ENCODE measurements around the gene ZP1. TPM values are rescaled to one million over a fixed set of nuclear protein-coding genes. Genes with fewer than 3 reads are reported as not detected.

ZP1 gene
- total and polyA plus RNA-seq, 2 of the 8 experiments (the other 6 are each of a cell fraction or from before 2014, with no cell fraction given) = not detected

DNA sequence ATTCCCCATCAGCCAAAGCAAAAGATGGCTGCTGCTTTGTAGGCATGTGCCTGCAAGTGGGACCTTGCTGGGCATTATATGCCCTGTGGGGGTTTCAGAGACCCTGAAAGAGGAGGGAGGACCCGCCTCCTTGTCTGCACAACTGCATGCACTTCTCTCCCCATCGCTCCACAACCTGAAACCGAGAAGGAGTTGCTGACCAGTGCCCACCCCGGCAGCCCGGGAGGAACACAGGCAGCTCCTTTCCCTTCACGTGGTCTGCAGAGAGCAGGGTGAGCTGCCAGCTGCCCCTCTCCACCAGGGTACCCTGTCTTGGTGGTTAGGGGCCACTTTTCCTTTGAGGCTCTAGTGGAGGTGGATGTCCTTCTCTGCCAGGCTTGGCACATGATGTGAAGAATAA, 55.6 kb downstream of the ZP1 start:
- H3K23ac ChIP-seq (ENCODE audit: insufficient read length) = no peak overlapping the region
- H4K20me1 ChIP-seq (replicated peaks in 1 of 2; ENCODE audit: control insufficient read depth in 1 of 2, insufficient read depth in 2 of 2, low read length in 2 of 2) = peaks cover 9 to 16% of the 10 kb centered on the region in 2 experiments
- no peak overlapping the region for H2BK20ac ChIP-seq (ENCODE audit: low read length)
- peaks cover 5 to 14% (median 5%) of the 10 kb centered on the region in 4 experiments; a peak in 6 of 7 replicates for H3K4me1 ChIP-seq (replicated peaks in 1 of 4; ENCODE audit: control insufficient read depth in 3 of 4, insufficient read depth in 4 of 4, low read length in 3 of 4)
- no peak overlapping the region for H3K4ac ChIP-seq (replicated peaks; ENCODE audit: insufficient read length, low read depth, low read length)
- H2BK5ac ChIP-seq (ENCODE audit: low read depth, low read length) = no peak overlapping the region
- H2BK120ac ChIP-seq (replicated peaks; ENCODE audit: low read depth, low read length) = no peak overlapping the region
- H4K8ac ChIP-seq (ENCODE audit: extremely low read depth, insufficient read depth, low read length) = no peak overlapping the region
- no peaks in the 10 kb centered on the region for H3K9me3 ChIP-seq (ENCODE audit: insufficient read depth in 2 of 2, low read depth in 1 of 2, low read length in 1 of 2)
- H2BK12ac ChIP-seq (ENCODE audit: low read depth, low read length) = no peak overlapping the region
- no peak overlapping the region for H3K18ac ChIP-seq (ENCODE audit: extremely low read depth, low read length)
- H3K9ac ChIP-seq (replicated peaks in 1 of 4; ENCODE audit: extremely low read depth in 1 of 4, low read depth in 3 of 4, low read length in 3 of 4) = no peak overlapping the region
- DNase-seq (ENCODE audit: low read depth in 1 of 2, low spot score in 2 of 2) (no peak), FAIRE-seq (no peak)
- 56% methylated on average over 6 of the region's 6 CpGs; no CpG with 5 or more reads in 1 of the 2 experiments for WGBS, 2 experiments (ENCODE audit: extremely low coverage in 1 of 2, insufficient coverage in 1 of 2, insufficient read length in 1 of 2, insufficient replicate concordance in 2 of 2, low coverage in 1 of 2, low lambda C conversion rate in 2 of 2, missing lambda C conversion rate in 1 of 2)
- no peak overlapping the region for H3K4me2 ChIP-seq (ENCODE audit: insufficient read depth in 1 of 2, low read depth in 2 of 2, low read length in 2 of 2)
- H3K56ac ChIP-seq (replicated peaks; ENCODE audit: insufficient read length, low read depth, low read length) = no peak overlapping the region
- H3K79me1 ChIP-seq (ENCODE audit: low read depth, low read length) = peaks cover 11% of the 10 kb centered on the region
- ChIA-PET CTCF (ENCODE audit: partially characterized antibody) (interaction anchor here (1.2 to 1.7 kb wide), 3 partner anchors 10 to 23 kb away, joined by 4 to 7 read pairs (median 4); no protein-coding TSS in a partner anchor), POLR2A (ENCODE audit: partially characterized antibody) (interaction anchor here (5.7 kb wide), 1 partner anchor 9 kb away, joined by 26 read pairs; the partner anchor contains the start of gene TMEM109)
- H3K23me2 ChIP-seq (ENCODE audit: low read depth, low read length) = peaks cover 11% of the 10 kb centered on the region; the same call in 1 of the 2 replicates
- peaks cover 0 to 8% of the 10 kb centered on the region in 2 experiments; a peak in 1 of 4 replicates for H3K79me2 ChIP-seq (ENCODE audit: control insufficient read depth in 1 of 2, insufficient read depth in 2 of 2, low read length in 2 of 2)
- no peak overlapping the region for H2BK15ac ChIP-seq (ENCODE audit: low read length)
- H3K14ac ChIP-seq (ENCODE audit: insufficient read length) = no peak overlapping the region
- no peak overlapping the region for H2AK5ac ChIP-seq (ENCODE audit: low read depth, low read length)
- H4K5ac ChIP-seq (ENCODE audit: insufficient read length, low read depth, low read length) = no peak overlapping the region
- H4K91ac ChIP-seq (replicated peaks; ENCODE audit: insufficient read length, low read length) = no peak overlapping the region
- H3K4me3 ChIP-seq (ENCODE audit: extremely low read depth in 1 of 4, insufficient read depth in 2 of 4, low read depth in 3 of 4, low read length in 4 of 4) = no peak overlapping the region
- no peak overlapping the region for H3K27ac ChIP-seq (ENCODE audit: low read depth, low read length)
- H3K27me3 ChIP-seq (replicated peaks in 1 of 4; ENCODE audit: control insufficient read depth in 3 of 4, extremely low read depth in 1 of 4, insufficient read depth in 3 of 4, low read length in 3 of 4) = peaks cover 0 to 3% (median 0%) of the 10 kb centered on the region in 4 experiments; a peak in 1 of 7 replicates
- H3K36me3 ChIP-seq (ENCODE audit: control insufficient read depth in 2 of 4, insufficient read depth in 4 of 4, low read length in 3 of 4) = peaks cover 3 to 16% (median 11%) of the 10 kb centered on the region in 4 experiments; a peak in 5 of 8 replicates
- H2AFZ ChIP-seq (ENCODE audit: low read length) = no peak overlapping the region
- TF ChIP-seq, protein P1, sequence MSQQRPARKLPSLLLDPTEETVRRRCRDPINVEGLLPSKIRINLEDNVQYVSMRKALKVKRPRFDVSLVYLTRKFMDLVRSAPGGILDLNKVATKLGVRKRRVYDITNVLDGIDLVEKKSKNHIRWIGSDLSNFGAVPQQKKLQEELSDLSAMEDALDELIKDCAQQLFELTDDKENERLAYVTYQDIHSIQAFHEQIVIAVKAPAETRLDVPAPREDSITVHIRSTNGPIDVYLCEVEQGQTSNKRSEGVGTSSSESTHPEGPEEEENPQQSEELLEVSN (IDR thresholded peaks at IDR 0.05) = no peak
- no peak for TF ChIP-seq POU5F1 (IDR thresholded peaks at IDR 0.05; ENCODE audit: low read depth, low read length)
- no peak for TF ChIP-seq POLR2AphosphoS5 (IDR thresholded peaks at IDR 0.05; ENCODE audit: low read depth, low read length)
- no peak for TF ChIP-seq GTF2F1 (IDR thresholded peaks at IDR 0.05; ENCODE audit: borderline replicate concordance, low read depth, low read length)
- no peak for TF ChIP-seq SUZ12 (IDR thresholded peaks at IDR 0.05; ENCODE audit: low read length)
- TF ChIP-seq NRF1 (IDR thresholded peaks at IDR 0.05; ENCODE audit: low read depth, low read length) = no peak
- TF ChIP-seq POLR2A (IDR thresholded peaks at IDR 0.05; ENCODE audit: control extremely low read depth in 1 of 2, low read depth in 2 of 2, low read length in 2 of 2) = no peak
- no peak for TF ChIP-seq SAP30 (IDR thresholded peaks at IDR 0.05; ENCODE audit: insufficient read depth, insufficient replicate concordance, low read length)
- TF ChIP-seq KDM5A (IDR thresholded peaks at IDR 0.05; ENCODE audit: low read length) = no peak
- TF ChIP-seq CBX8 (IDR thresholded peaks at IDR 0.05; ENCODE audit: borderline replicate concordance, low read depth, low read length) = no peak
- TF ChIP-seq CREB1 (IDR thresholded peaks at IDR 0.05) = no peak
- no peak for TF ChIP-seq SP2 (IDR thresholded peaks at IDR 0.05; ENCODE audit: low read length)
- no peak for TF ChIP-seq TAF7 (optimal IDR thresholded peaks at IDR 0.05; ENCODE audit: borderline replicate concordance, low read depth, low read length)
- TF ChIP-seq NANOG (IDR thresholded peaks at IDR 0.05; ENCODE audit: insufficient read depth, low read depth, low read length, poor library complexity, severe bottlenecking) = no peak
